K562 (cell line): ENCODE results near the gene DHX58. TPM values are rescaled to one million over a fixed set of nuclear protein-coding genes. Genes with fewer than 3 reads are reported as not detected.

Source experiments
- JUND ChIP-seq, 2 experiments: IDR thresholded peaks; 2 replicates in 1 of 2; 3 replicates in 1 of 2; pipeline ENCODE4 v1.6.1; 2011; ENCODE audit warnings: borderline replicate concordance in 2 of 2, low read depth in 2 of 2, low read length in 2 of 2, improper control_type of control experiment in 1 of 2, missing biosample characterization in 1 of 2, missing genetic modification characterization in 1 of 2, missing genetic modification reagents in 1 of 2
- MBD1 ChIP-seq: fragments of 250-450 bp; sonication (Bioruptor Pico); IDR thresholded peaks from 2 replicates; pipeline ENCODE4 v1.8.0; 2022; ENCODE audit warnings: inconsistent platforms
- NR0B1 ChIP-seq: fragments of 450-650 bp; IDR thresholded peaks from one replicate; pipeline ENCODE4 v1.6.1; 2018; ENCODE audit warnings: mild to moderate bottlenecking, moderate library complexity; ENCODE audit not compliant: partially characterized antibody
- ZBTB34 ChIP-seq: fragments of 250-450 bp; sonication (Bioruptor Pico); IDR thresholded peaks from 2 replicates; pipeline ENCODE4 v1.8.0; 2021; ENCODE audit warnings: mild to moderate bottlenecking, moderate library complexity
- polyA plus RNA-seq, 8 experiments: library from polyadenylated mRNA; depleted of rRNA in 4 of 8; stranded (reverse) in 5 of 8; unstranded in 3 of 8; fragments of >200 nt; fragmentation: Nextera tagmentation in 2 of 8; fragmentation: Illumina TruSeq in 1 of 8; extraction: Ambion mirVana in 2 of 8; extraction: Trizol in 1 of 8; gene quantifications; 2 replicates each; pipeline versions ENCODE4 v1.2.1 to v1.2.3, GENCODE V29; 2011 to 2014; ENCODE audit warnings: inconsistent platforms in 1 of 8, missing spikeins in 1 of 8
- total RNA-seq, 7 experiments: library from RNA; depleted of rRNA in 6 of 7; stranded (reverse); fragments of >200 nt in 6 of 7; fragmentation: Illumina TruSeq in 2 of 7; extraction: Trizol in 2 of 7; gene quantifications; 2 replicates each; pipeline versions ENCODE4 v1.2.1 to v1.2.3, GENCODE V29; 2011 to 2021; ENCODE audit warnings: low replicate concordance in 1 of 7

DHX58 gene
- total and polyA plus RNA-seq, 9 of the 15 experiments (the other 6 are each of a cell fraction or from before 2014, with no cell fraction given) = 0.15 to 3.0 (median 1.4) TPM

- TF ChIP-seq JUND (IDR thresholded peaks at IDR 0.05; ENCODE audit: borderline replicate concordance, low read depth, low read length) (peak; percentile 58), JUND (tag; IDR thresholded peaks at IDR 0.05; ENCODE audit: borderline replicate concordance, low read depth, low read length) (peak; percentile 83; the same call in 2 of the 3 replicates), MBD1 (CRISPR knock-in tag) (no peak), NR0B1 (no peak), ZBTB34 (CRISPR knock-in tag) (no peak)
Observed at GRCh38 chr17:42079541-42079940, 33.0 kb downstream of the DHX58 start (continued).
